HG03460 (cell line): Measurements from ENCODE around the gene LRP1-AS.
"Not testable (repeated sequence)": the region's sequence is repeated elsewhere in the genome, so short reads cannot be mapped to it uniquely, and the experiment has no call there.

Source experiments
- ATAC-seq: cut with Tn5 transposase; IDR thresholded peaks from one replicate; pipeline ENCODE4 v1.9.1; 2021; ENCODE audit not compliant: unreplicated experiment

LRP1-AS gene

DNA sequence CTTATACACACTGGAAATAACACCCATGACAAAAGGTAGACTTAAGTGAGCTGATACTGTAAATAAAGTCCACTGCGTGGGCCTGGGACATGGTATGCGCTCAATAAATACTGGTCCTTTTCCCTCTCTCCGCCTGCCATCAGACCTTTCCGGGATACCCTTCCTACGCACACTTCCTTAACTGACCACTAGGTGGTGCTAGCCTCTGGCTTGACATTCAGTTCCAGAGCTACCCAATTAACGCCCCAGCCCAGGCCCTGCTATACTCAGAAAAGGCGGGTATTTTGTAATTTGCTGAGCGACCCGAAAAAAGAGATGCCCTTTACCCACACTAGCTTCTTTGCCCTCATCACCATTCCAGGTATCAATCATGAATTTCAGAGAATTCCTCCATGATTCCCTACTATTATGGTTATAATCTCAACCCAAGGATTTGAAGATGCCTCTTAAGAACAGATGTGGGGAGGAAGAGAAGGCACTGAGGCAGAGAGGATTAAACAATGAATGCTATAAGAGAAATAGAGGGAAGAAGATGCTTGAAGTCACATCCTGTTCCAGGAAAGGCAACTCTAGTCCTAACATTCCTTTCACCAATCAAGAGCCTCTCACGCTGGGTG is 23.1 kb downstream of the LRP1-AS start:
- ATAC-seq = no peak

- no peak for ATAC-seq
These were observed 23.6 kb downstream of the LRP1-AS start for GRCh38 chr12:57123813-57124212.

- ATAC-seq = not testable (repeated sequence)
These were observed 26.7 kb downstream of the LRP1-AS start for GRCh38 chr12:57120718-57121117.

- no peak for ATAC-seq
These were observed 27.9 kb downstream of the LRP1-AS start for GRCh38 chr12:57119294-57120085.

GRCh38 chr12:57118711-57119271 is 28.6 kb downstream of the LRP1-AS start:
- ATAC-seq = no peak

DNA sequence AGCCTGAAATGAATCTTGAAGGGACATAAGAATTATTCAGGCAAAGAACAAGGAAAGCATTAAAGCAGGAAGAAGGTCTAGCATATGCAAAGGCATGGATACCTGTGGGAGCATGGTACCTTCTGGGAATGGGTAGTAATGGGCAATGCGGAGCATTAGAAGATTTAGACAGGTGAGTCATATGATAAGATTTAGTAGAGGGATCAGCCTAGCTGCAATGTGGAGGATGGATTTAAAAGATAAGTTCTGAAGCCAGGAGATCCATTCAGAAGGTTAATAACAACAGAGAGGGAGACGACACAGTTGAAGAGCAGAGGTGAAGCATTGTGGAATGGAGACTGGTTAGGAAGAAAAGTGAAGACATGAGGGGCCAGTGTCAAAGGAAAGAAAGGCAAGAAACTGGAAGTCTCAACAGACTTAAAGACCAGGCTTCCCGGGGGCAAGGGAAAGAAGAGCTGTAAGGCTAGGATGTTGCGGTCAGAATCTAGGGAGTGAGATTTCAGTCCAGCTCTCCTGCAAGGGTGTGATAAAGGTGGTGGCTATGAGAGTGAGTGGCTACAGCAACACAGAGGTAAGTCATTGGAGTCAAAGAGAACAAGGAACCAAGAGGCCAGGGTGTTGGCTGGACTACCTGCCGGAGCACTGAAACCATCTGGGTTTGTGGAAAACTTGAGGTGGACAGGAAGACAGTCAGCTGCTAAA is 30.7 kb downstream of the LRP1-AS start:
- ATAC-seq = no peak

DNA sequence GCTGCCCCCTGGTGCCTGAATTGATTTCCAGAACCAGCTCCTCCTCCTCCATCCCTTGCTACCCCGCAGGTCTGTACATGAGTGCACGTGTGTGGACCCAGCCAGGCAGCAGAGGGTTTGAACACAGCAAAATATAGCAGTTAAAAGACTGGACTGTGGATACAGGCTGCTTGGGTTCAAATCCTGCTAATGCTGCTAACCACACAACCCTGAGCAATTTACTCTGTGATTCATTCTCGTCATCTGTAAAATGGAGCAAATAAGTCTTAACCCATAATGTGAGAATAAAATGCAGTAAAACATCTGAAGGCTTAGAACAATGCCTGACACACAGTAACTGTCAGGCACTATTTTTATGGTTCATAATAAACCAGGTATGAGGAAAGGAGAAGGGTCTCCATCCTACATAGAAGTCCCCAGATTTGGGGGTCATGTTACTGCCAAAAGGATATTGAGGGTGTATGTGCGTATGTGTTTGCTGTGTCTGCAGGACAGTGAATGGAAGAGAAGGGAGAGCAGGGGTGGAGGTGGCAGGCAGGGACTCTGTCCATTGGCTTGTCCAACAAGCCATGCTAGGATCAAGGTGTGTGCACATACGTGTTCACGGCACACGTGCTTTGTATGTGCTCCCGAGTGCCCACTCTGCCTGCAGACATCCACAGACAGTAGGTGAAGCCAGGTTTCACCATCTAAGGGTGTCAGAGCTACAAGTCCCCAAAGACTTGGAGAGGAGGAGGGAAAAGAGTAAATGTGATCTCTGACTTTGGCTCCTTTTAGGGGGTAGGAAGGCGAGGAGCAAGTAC is 34.7 kb downstream of the LRP1-AS start:
- peak; percentile 45 for ATAC-seq

DNA sequence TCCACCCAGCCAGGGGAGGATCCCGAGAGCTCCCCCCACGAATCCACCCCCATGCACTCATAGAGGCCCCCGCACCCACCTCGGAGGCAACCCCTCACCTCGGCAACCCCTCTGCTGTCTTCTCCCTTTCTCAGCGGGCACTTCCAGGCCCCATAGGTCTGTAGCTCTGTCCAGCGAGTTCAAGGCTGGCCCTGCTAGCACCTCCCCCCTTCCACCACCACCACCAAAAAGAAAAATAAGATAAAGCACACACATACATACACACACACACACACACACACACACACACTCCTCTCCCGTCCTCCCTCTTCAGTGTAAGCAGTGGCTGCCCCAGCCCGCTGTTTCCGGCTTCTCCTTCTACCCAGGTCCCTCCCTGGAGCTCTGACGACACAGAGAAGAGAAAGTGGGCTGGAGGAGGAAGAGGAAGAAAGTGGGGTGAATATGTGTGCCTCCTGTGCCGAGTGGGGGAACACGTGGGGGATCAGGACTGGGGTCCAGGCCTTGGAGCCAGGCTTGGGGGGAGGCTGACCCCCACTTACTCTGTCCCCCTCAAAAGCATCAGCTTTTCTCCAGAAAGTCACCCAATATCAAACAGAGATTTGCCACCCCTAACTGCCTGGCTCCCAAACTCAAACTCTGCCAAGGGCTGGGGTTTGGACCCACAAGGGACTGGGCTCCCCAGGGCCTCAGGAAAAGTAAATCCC is 36.2 kb downstream of the LRP1-AS start, which contains the start of gene STAT6:
TSS of gene STAT6 (minus strand) at position 332 of the 704 bp plus-strand sequence. CDS start 3,084 bp downstream, outside the sequence.
- ATAC-seq = peak; percentile 64

GRCh38 chr12:57110104-57111030 is 37.1 kb downstream of the LRP1-AS start:
- ATAC-seq = peak; percentile 49

- ATAC-seq = no peak
These were observed 38.0 kb downstream of the LRP1-AS start for GRCh38 chr12:57109207-57110103.

GRCh38 chr12:57107456-57108155 is 39.8 kb downstream of the LRP1-AS start:
- no peak for ATAC-seq

- no peak for ATAC-seq
These were observed 41.3 kb downstream of the LRP1-AS start for GRCh38 chr12:57106021-57106708.

DNA sequence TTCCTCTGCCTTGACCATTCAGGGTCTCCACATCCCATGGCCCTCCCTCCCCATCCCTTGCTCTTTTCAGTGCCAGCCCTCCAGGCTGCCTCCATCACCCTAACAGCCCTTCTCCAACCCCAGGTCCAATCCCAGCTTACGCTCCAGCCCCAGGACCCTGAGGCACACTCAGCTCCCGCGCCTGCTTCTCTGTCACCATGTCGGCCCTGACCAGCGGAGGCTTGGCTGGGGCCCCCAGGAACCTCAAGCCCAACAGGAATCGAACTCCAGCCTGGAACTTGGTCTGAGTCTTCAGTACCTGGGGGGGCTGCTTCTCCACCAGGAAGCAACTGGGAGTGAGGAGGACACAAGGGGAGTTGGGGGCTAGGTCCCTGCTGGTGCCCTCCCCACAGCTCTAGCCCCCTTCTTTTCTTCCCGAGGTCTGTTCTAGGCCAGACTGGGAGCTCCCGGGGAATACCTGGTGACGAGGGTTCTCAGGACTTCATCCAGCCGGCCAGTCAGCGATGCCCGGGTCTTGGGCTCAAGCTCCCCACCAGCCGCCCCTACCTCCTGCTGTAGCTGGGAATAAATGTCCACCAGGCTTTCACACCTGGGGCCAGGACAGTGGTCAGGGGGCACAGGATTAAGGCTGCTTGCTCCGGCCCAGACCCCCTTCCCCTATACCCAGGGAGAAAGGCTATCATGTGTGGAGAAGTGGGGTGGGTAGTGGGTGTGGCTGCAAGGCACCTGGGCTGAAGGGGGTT is 42.2 kb downstream of the LRP1-AS start:
- no peak for ATAC-seq

GRCh38 chr12:57104292-57104910 is 43.0 kb downstream of the LRP1-AS start:
- no peak for ATAC-seq

GRCh38 chr12:57103856-57104255 is 43.6 kb downstream of the LRP1-AS start:
- no peak for ATAC-seq
